BJ (cell line): ENCODE data around the gene LTBP4. TPM values are rescaled to one million over a fixed set of nuclear protein-coding genes. Genes with fewer than 3 reads are reported as not detected.
"Not testable (repeated sequence)": the region's sequence is repeated elsewhere in the genome, so short reads cannot be mapped to it uniquely, and the experiment has no call there.

Experiments used
- CTCF ChIA-PET: fragments of 350-600 bp; formaldehyde crosslinking; extraction: SDS; loops from one replicate; lab custom pipeline; 2021; ENCODE audit warnings: antibody characterized with exemption, inconsistent platforms; lab: Yijun Ruan, JAX
- POLR2A ChIA-PET: fragments of 300-600 bp; sonication (Branson Sonifier 250); formaldehyde crosslinking; extraction: SDS; loops from one replicate; lab custom pipeline; 2021; ENCODE audit warnings: antibody characterized with exemption; lab: Charles Lee
- DNase-seq: peaks from one replicate; pipeline ENCODE4 v3.0.0-alpha.2; 2011; ENCODE audit warnings: low read depth
- H3K27me3 ChIP-seq: 2 replicates; pipeline ENCODE4 v1.6.0; 2011; ENCODE audit warnings: low read length; ENCODE audit not compliant: control insufficient read depth, insufficient read depth
- H3K36me3 ChIP-seq: 2 replicates; pipeline ENCODE4 v1.5.1; 2011; ENCODE audit warnings: low read length; ENCODE audit not compliant: control insufficient read depth, insufficient read depth
- H3K4me3 ChIP-seq: 2 replicates; pipeline ENCODE4 v1.5.1; 2011; ENCODE audit warnings: low read depth, mild to moderate bottlenecking, control low read depth, low read length
- CTCF ChIP-seq: IDR thresholded peaks from 2 replicates; pipeline ENCODE4 v1.5.1; 2011; ENCODE audit warnings: low read depth, mild to moderate bottlenecking, control low read depth, inconsistent platforms, low read length, moderate library complexity; ENCODE audit not compliant: insufficient read depth
- polyA plus RNA-seq: library from polyadenylated mRNA; depleted of rRNA; stranded (reverse); fragments of >200 nt; gene quantifications from 2 replicates; pipeline ENCODE4 v1.2.3, GENCODE V29; 2011

LTBP4 gene
- polyA plus RNA-seq, 1 experiment, result 14.5 TPM

- peak; percentile 90 for DNase-seq
- TF ChIP-seq CTCF, result no peak
- Histone ChIP-seq H3K36me3 (no peaks in the 10 kb centered on the region), H3K27me3 (no peaks in the 10 kb centered on the region), H3K4me3 (no peak overlapping the region)
- ChIA-PET POLR2A (no interaction called here), CTCF (interaction anchor here (0.6 to 3.0 kb wide), 9 partner anchors 11 to 511 kb away, joined by 3 to 15 read pairs (median 7); no protein-coding TSS in a partner anchor)
Measured at GRCh38 chr19:40650749-40651305, 49.7 kb downstream of the LTBP4 start.

- H3K27me3 ChIP-seq, H3K4me3 ChIP-seq, POLR2A ChIA-PET, DNase-seq, H3K36me3 ChIP-seq: not testable (repeated sequence)
- CTCF ChIA-PET, result interaction anchor here (0.6 to 3.0 kb wide), 5 partner anchors 9 to 155 kb away, joined by 3 to 15 read pairs (median 12); no protein-coding TSS in a partner anchor
Measured at GRCh38 chr19:40652303-40652702, 51.1 kb downstream of the LTBP4 start.

- H3K4me3 ChIP-seq, H3K36me3 ChIP-seq, H3K27me3 ChIP-seq, DNase-seq, POLR2A ChIA-PET: not testable (repeated sequence)
- CTCF ChIA-PET, result interaction anchor here (1.1 kb wide), 1 partner anchor 21 kb away, joined by 4 read pairs; no protein-coding TSS in a partner anchor
Measured at GRCh38 chr19:40655684-40656083, 54.5 kb downstream of the LTBP4 start.

GRCh38 chr19:40658031-40658430 is 56.9 kb downstream of the LTBP4 start:
- POLR2A ChIA-PET, result no interaction called here
- Histone ChIP-seq H3K4me3 (no peak overlapping the region), H3K36me3 (no peaks in the 10 kb centered on the region), H3K27me3 (no peaks in the 10 kb centered on the region)
- DNase-seq, result no peak
- TF ChIP-seq CTCF, result no peak
- CTCF ChIA-PET, result interaction anchor here (0.6 to 2.6 kb wide), 4 partner anchors 24 to 629 kb away, joined by 3 to 7 read pairs (median 4); no protein-coding TSS in a partner anchor

- CTCF ChIA-PET, result interaction anchor here (5.0 kb wide), 1 partner anchor 148 kb away, joined by 49 read pairs; no protein-coding TSS in a partner anchor
- POLR2A ChIA-PET, result no interaction called here
- H3K4me3 ChIP-seq, result no peak overlapping the region
- H3K27me3 ChIP-seq, result no peaks in the 10 kb centered on the region
- no peaks in the 10 kb centered on the region for H3K36me3 ChIP-seq
- TF ChIP-seq CTCF, result no peak
- no peak for DNase-seq
Measured at GRCh38 chr19:40659116-40659515, 57.9 kb downstream of the LTBP4 start.

- ChIA-PET POLR2A (no interaction called here), CTCF (interaction anchor here (5.0 kb wide), 1 partner anchor 147 kb away, joined by 49 read pairs; no protein-coding TSS in a partner anchor)
- TF ChIP-seq CTCF, result no peak
Measured at GRCh38 chr19:40659566-40659965, 58.4 kb downstream of the LTBP4 start.

More at GRCh38 chr19:40659566-40659965, 58.4 kb downstream of the LTBP4 start:
- Histone ChIP-seq H3K27me3 (no peaks in the 10 kb centered on the region), H3K36me3 (no peaks in the 10 kb centered on the region), H3K4me3 (no peak overlapping the region)
- no peak for DNase-seq
